HL-60 (cell line): ENCODE results near the gene MELTF.

Experiments used
- DNase-seq, 2 experiments: peaks; one replicate each; pipeline ENCODE4 v3.0.0-alpha.2; 2010 to 2020; ENCODE audit warnings: low read depth in 1 of 2, low spot score in 1 of 2
- H3K27ac ChIP-seq: fragments of 250-450 bp; sonication (Bioruptor Pico); replicated peaks from 2 replicates; pipeline ENCODE4 v1.5.1; 2020; ENCODE audit warnings: mild to moderate bottlenecking, moderate library complexity
- H3K27me3 ChIP-seq: fragments of 250-450 bp; sonication (Bioruptor Pico); 2 replicates; pipeline ENCODE4 v1.5.1; 2021; ENCODE audit warnings: mild to moderate bottlenecking, moderate library complexity; ENCODE audit not compliant: insufficient read depth, poor library complexity, severe bottlenecking
- H3K4me3 ChIP-seq: replicated peaks from 2 replicates; pipeline ENCODE4 v1.5.1; 2011; ENCODE audit warnings: mild to moderate bottlenecking, control low read depth, low read length; ENCODE audit not compliant: insufficient read depth
- CTCF ChIP-seq: IDR thresholded peaks from one replicate; pipeline ENCODE4 v1.5.1; 2011; ENCODE audit warnings: low read length, control low read depth, inconsistent platforms; ENCODE audit not compliant: insufficient read depth
- GABPA ChIP-seq: IDR thresholded peaks from 2 replicates; pipeline ENCODE4 v1.6.1; 2012; ENCODE audit warnings: low read depth
- POLR2AphosphoS5 ChIP-seq: IDR thresholded peaks from 2 replicates; pipeline ENCODE4 v1.6.1; 2012; ENCODE audit warnings: low read depth
- REST ChIP-seq: IDR thresholded peaks from 2 replicates; pipeline ENCODE4 v1.6.1; 2012; ENCODE audit warnings: low read depth; ENCODE audit not compliant: insufficient replicate concordance
- SPI1 ChIP-seq: IDR thresholded peaks from 2 replicates; pipeline ENCODE4 v1.6.1; 2012; ENCODE audit warnings: low read depth, mild to moderate bottlenecking, borderline replicate concordance

The MELTF gene

GRCh38 chr3:197014942-197015575 lies 14.6 kb downstream of the MELTF start:
- TF ChIP-seq REST (no peak), POLR2AphosphoS5 (no peak), CTCF (no peak), SPI1 (no peak), GABPA (no peak)
- Histone ChIP-seq H3K27me3 (no peaks in the 10 kb centered on the region), H3K27ac (no peak overlapping the region), H3K4me3 (no peak overlapping the region)
- no peak for DNase-seq

- TF ChIP-seq SPI1 = no peak
- TF ChIP-seq POLR2AphosphoS5 = no peak
- no peak for TF ChIP-seq REST
- Histone ChIP-seq H3K27me3 (no peaks in the 10 kb centered on the region), H3K27ac (no peak overlapping the region), H3K4me3 (no peak overlapping the region)
- no peak for DNase-seq
These were observed 15.6 kb downstream of the MELTF start for GRCh38 chr3:197014024-197014423.

GRCh38 chr3:197012540-197012883 lies 17.1 kb downstream of the MELTF start:
- Histone ChIP-seq H3K27ac (no peak overlapping the region), H3K27me3 (no peaks in the 10 kb centered on the region), H3K4me3 (no peak overlapping the region)
- TF ChIP-seq SPI1 = no peak
- no peak for TF ChIP-seq GABPA
- no peak for TF ChIP-seq POLR2AphosphoS5
- no peak for TF ChIP-seq CTCF
- no peak for TF ChIP-seq REST
- DNase-seq = no peak
